ENCODE measurements around the gene MED13.

MED13 gene

GRCh38 chr17:62105861-62106260, 40.8 kb upstream of the MED13 start:
- TF ChIP-seq EP300 (IDR thresholded peaks at IDR 0.05; ENCODE audit: borderline replicate concordance) (no peak), YY1 (IDR thresholded peaks at IDR 0.05; ENCODE audit: low read depth) (no peak), TAF1 (IDR thresholded peaks at IDR 0.05; ENCODE audit: low read depth) (no peak), NFIC (IDR thresholded peaks at IDR 0.05) (no peak), FOXM1 (IDR thresholded peaks at IDR 0.05; ENCODE audit: borderline replicate concordance, low read depth) (no peak), CREB1 (IDR thresholded peaks at IDR 0.05; ENCODE audit: low read depth) (no peak), TEAD4 (IDR thresholded peaks at IDR 0.05) (no peak), EGR1 (IDR thresholded peaks at IDR 0.05) (no peak)

- TF ChIP-seq TEAD4 (IDR thresholded peaks at IDR 0.05) (no peak), YY1 (IDR thresholded peaks at IDR 0.05; ENCODE audit: low read depth) (no peak), MAX (IDR thresholded peaks at IDR 0.05) (no peak), ZBTB7A (IDR thresholded peaks at IDR 0.05; ENCODE audit: low read depth) (no peak), CEBPB (IDR thresholded peaks at IDR 0.05) (no peak), TCF12 (IDR thresholded peaks at IDR 0.05; ENCODE audit: low read depth) (no peak), NFIC (IDR thresholded peaks at IDR 0.05) (no peak), EP300 (IDR thresholded peaks at IDR 0.05; ENCODE audit: borderline replicate concordance) (no peak), EGR1 (IDR thresholded peaks at IDR 0.05) (no peak), CREB1 (IDR thresholded peaks at IDR 0.05; ENCODE audit: low read depth) (no peak), USF1 (IDR thresholded peaks at IDR 0.05) (no peak), RAD21 (IDR thresholded peaks at IDR 0.05; ENCODE audit: low read depth) (no peak), TAF1 (IDR thresholded peaks at IDR 0.05; ENCODE audit: low read depth) (no peak), REST (IDR thresholded peaks at IDR 0.05; ENCODE audit: low read depth) (no peak), FOXM1 (IDR thresholded peaks at IDR 0.05; ENCODE audit: borderline replicate concordance, low read depth) (no peak)
Measured at GRCh38 chr17:62105357-62105756, 40.3 kb upstream of the MED13 start.

GRCh38 chr17:62101515-62101914, 36.4 kb upstream of the MED13 start:
- TF ChIP-seq ZBTB7A (IDR thresholded peaks at IDR 0.05; ENCODE audit: low read depth) (no peak), CEBPB (IDR thresholded peaks at IDR 0.05) (no peak), REST (IDR thresholded peaks at IDR 0.05; ENCODE audit: low read depth) (no peak), EGR1 (IDR thresholded peaks at IDR 0.05) (no peak)

GRCh38 chr17:62101090-62101489, 36.0 kb upstream of the MED13 start:
- TF ChIP-seq NFIC (IDR thresholded peaks at IDR 0.05) (no peak), REST (IDR thresholded peaks at IDR 0.05; ENCODE audit: low read depth) (no peak), TEAD4 (IDR thresholded peaks at IDR 0.05) (no peak), TCF12 (IDR thresholded peaks at IDR 0.05; ENCODE audit: low read depth) (no peak), CREB1 (IDR thresholded peaks at IDR 0.05; ENCODE audit: low read depth) (no peak), EP300 (IDR thresholded peaks at IDR 0.05; ENCODE audit: borderline replicate concordance) (no peak), RAD21 (IDR thresholded peaks at IDR 0.05; ENCODE audit: low read depth) (no peak), FOXM1 (IDR thresholded peaks at IDR 0.05; ENCODE audit: borderline replicate concordance, low read depth) (no peak), MAX (IDR thresholded peaks at IDR 0.05) (no peak), EGR1 (IDR thresholded peaks at IDR 0.05) (no peak)

- TF ChIP-seq RAD21 (IDR thresholded peaks at IDR 0.05; ENCODE audit: low read depth) = no peak
- TF ChIP-seq CREB1 (IDR thresholded peaks at IDR 0.05; ENCODE audit: low read depth) = no peak
- TF ChIP-seq REST (IDR thresholded peaks at IDR 0.05; ENCODE audit: low read depth) = no peak
- TF ChIP-seq ZBTB7A (IDR thresholded peaks at IDR 0.05; ENCODE audit: low read depth) = no peak
- no peak for TF ChIP-seq NFIC (IDR thresholded peaks at IDR 0.05)
- TF ChIP-seq TAF1 (IDR thresholded peaks at IDR 0.05; ENCODE audit: low read depth) = no peak
- no peak for TF ChIP-seq TCF12 (IDR thresholded peaks at IDR 0.05; ENCODE audit: low read depth)
- no peak for TF ChIP-seq EGR1 (IDR thresholded peaks at IDR 0.05)
- TF ChIP-seq FOXM1 (IDR thresholded peaks at IDR 0.05; ENCODE audit: borderline replicate concordance, low read depth) = no peak
- TF ChIP-seq EP300 (IDR thresholded peaks at IDR 0.05; ENCODE audit: borderline replicate concordance) = no peak
- no peak for TF ChIP-seq CEBPB (IDR thresholded peaks at IDR 0.05)
- no peak for TF ChIP-seq MAX (IDR thresholded peaks at IDR 0.05)
Measured at GRCh38 chr17:62100055-62100454, 35.0 kb upstream of the MED13 start.

All from Ishikawa (cell line).